GM19463 (cell line): ENCODE data around the gene PTX4.
A peak's percentile ranks its signal among the peaks of the same experiment; 100 is the strongest.
"Not testable (repeated sequence)": the region's sequence is repeated elsewhere in the genome, so short reads cannot be mapped to it uniquely, and the experiment has no call there.

Experiments
- ATAC-seq: cut with Tn5 transposase; IDR thresholded peaks from one replicate; pipeline ENCODE4 v1.9.1; 2021; ENCODE audit warnings: mild to moderate bottlenecking, moderate library complexity; ENCODE audit not compliant: unreplicated experiment

Gene PTX4

DNA sequence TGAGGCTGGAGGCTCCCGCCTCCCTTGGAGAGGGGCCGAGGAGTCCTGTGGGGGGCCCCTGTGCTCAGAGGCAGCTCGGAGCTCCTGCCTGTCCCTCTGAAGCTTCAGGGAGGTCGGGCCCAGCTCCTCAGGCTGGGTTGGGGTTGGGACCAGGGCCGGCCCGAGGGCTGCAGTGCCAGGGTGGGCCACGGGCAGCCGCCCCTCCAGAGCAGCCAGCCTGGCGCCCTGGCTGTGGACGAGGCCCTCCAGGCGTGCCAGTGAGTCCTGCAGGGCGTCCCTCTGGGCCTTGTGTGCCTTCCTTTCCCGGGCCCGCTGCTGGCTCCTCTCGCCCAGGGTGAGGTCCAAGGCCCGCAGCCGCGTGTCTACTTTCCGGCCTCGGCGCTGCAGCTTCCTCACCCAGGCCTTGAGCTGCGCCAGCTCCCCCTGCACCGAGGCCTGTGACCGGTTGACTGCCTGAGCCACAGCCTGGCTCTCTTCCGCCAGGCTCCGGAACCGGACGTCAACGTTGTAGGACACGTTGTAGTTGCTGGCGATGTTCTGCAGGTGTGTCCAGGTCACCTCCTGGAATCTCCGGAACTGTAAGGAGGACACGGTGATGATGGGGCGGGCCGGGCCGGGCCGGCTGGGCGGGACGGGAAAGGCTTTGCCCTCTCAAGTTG lies 1.2 kb downstream of the PTX4 start:
- no peak for ATAC-seq

DNA sequence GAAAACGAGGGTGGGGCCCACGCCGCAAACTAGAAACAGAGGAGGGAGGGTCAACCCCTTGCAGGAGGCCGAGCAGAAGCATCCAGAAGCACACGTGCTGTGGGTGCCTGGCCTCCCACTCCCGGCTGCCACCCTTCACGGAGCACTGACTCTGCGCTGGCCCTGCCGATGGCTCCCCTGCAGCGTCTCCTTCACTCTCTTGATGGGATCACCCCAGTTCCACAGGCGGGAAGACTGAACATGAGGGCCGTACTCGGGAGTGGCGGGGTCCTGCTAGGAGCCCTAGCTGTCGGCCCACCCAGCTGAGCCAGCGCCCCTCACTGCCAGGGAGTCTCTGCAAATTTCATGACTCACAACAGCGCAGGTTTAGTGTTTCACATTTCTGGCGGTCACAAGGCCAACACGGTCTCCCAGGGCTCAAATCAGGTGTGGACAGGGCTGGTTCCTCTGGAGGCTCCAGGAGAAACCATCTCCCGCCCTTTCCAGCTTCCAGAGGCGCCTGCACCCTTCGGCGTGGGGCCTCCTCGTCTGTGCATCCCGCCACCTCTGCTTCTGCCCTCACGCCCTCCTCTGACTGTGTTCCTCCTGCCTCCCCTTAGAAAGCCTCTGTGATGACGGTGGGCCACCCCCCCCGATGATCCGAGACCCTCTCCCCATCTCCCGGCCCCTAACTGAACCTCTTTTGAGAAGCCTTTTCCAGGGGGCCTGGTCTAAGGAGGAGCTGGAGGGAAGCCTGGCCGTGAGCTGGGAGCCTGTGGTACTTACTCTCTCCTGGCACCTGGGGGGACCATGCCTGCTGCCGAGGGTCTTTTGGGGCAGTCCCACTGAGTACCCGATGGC lies 2.0 kb downstream of the PTX4 start:
- no peak for ATAC-seq

DNA sequence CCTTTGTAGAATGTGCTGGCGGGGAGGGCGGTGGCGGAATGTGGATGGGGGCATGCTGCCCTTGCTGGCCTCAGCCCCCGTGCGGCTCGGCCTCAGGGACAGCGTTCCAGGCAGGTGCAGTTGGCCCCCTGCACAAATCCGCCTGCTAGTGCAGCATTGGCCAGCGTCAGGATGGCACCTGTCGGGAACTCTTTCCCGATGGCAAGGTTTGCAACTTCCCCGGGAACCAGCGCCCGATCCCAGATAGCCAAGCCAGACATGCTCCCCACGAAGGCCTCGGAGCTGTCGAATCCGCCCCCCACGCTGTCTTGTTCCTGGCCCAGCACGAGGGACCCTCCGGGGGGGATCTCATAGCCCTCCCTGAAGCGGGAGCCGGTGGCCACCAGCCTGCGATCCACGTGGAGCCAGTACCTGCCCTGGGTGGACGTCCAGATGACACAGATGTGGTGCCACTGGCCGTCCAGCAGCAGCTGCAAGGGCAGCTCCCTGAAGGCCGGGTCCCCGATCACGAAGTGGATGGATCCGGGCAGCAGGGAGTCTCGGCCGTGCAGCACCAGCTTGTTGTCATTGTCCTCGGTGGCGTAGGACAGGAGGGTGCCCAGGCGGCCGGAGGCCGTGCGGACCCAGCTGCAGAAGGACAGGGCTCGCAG lies 2.8 kb downstream of the PTX4 start:
- no peak for ATAC-seq

DNA sequence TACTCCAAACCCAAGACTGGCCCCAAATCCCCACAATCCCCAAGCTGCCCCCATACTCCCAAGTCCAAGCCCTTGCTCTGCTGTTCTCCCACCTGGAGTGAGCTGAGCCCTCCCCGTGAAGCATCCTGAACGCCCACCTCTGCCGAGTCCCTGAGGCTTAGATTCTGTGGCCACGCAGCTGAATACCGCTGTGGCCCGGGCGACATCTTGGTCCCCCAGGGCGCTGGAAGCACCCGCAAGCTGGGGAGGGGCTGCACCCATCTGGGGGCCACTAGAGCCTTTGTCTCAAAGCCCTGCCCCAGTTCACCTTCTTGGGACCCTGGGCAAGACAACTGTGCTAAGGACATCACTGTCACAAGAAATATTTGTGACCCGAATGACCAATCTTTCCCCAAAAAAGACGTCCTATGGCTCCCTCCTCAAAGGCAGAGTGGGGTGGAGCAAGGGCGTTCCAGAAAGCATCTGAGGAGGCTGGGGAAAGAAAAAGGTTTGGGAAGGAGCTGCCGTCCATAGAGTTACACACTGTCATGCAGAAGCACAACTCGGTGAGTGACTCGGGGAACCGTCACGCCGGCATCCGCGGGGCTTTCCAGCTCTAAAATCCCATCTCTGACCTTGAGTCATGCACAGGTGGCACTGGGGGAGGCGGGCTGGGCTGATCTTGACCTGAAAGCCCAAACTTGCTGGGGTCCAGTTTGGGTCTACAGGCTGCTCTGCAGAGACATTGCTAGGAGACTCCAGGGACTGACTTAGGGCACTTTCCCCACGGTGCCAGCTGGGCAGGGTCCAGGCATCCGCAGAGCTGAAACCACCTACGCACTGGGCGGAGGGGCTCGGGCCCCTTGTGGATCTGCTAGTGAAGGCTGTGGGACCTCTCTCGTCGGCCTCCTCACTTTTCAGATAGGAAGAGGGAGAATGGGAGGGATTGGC lies 6.6 kb downstream of the PTX4 start:
- ATAC-seq, result no peak

GRCh38 chr16:1478937-1479336 lies 9.8 kb downstream of the PTX4 start:
- ATAC-seq, result not testable (repeated sequence)

GRCh38 chr16:1477033-1477432 lies 11.7 kb downstream of the PTX4 start:
- no peak for ATAC-seq

- ATAC-seq, result no peak
These were observed 13.1 kb downstream of the PTX4 start for GRCh38 chr16:1475552-1476114.

- peak; percentile 87 for ATAC-seq
These were observed 13.8 kb downstream of the PTX4 start, which contains the start of gene CLCN7 for GRCh38 chr16:1474796-1475551. Gene CLCN7, minus strand, starts transcription at chr16:1475028. Its CDS starts 54 bp downstream, at chr16:1474974.

DNA sequence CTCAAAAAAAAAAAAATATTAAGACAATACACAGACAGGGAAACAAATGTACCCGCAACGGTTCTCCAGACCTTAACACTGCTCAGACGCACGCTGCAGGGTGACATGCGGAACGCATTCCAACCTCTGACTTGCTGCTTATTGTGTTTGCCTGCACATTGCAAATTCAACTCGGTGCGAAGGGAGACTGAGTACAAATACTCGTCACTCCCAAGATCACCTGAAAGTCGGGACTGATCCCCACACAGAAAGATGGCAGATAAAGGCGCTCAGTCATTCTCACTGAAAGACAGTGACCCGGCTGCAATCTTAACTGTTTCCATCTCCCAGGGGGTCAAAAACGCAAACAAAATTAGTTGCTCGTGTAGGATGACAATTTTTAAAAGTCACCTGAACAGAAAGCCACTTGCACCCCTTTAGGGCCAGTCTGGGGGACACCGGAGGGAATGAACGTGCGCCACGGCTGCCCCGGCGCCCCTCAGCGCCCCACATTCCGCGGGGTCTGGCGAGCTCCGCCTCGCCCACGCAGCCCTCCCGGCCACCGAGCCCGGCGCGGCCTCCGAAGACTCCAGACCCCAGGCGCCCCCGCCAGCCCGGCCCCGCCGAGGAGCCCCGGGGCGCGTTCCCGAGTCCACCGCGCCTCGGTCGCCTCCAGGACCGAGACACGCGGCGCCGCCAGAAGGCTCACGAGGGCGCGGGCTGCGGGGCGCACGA lies 14.5 kb downstream of the PTX4 start:
- ATAC-seq, result no peak

DNA sequence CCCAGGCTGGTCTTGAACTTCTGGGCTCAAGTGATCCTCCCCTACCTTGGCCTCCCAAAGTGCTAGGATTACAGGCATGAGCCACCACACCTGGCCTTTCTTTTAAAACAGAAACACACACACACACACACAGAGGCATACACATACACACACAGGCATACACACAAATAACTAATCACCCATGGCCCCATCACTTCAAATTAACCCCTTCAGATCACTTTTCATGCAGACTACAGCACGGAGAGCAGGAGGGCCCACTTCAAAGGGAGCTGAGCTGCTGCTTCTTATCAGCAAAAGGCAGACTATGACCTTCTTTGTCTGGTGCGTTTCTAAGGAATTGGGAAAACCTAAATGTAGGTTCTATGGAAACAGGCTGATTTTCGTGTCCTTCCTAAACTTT lies 15.8 kb downstream of the PTX4 start:
- no peak for ATAC-seq

- no peak for ATAC-seq
These were observed 17.1 kb downstream of the PTX4 start for GRCh38 chr16:1471569-1472194.

DNA sequence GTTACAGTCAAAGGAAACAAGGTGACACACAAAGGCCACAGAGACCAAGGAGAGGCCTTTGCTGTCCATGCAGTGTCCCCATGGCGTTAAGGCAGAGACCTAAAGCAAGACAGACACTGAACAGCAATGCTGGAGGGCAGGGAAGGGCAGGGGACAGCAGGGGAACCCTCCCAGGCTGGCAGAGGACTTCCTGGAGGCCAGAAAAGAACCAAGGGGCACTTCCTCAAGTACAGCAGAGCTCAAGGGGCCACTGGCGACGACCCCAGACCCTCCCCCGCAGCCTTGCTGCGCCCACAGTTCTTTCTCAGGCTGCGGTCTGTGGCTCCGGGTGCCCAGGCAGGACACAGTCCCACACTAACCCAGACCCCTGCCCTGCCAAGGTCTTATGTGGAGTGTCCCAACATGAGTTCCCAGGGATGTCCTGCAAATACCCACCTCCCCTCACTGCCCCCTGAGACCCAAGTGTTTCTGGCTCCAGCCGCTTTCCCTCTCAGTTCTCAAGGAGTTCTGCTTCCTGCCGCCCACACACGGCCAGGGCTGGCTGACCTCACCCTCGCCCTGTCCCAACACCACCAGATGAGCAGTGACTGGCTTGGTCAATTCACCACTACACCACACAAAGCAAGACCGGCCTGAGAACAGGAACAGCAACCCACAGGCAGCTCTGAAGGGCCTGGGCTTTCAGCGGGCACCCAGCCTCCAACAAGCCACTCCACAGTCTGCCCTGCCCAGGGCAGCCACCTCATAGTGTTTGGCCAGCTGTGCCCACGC lies 18.1 kb downstream of the PTX4 start:
- no peak for ATAC-seq

DNA sequence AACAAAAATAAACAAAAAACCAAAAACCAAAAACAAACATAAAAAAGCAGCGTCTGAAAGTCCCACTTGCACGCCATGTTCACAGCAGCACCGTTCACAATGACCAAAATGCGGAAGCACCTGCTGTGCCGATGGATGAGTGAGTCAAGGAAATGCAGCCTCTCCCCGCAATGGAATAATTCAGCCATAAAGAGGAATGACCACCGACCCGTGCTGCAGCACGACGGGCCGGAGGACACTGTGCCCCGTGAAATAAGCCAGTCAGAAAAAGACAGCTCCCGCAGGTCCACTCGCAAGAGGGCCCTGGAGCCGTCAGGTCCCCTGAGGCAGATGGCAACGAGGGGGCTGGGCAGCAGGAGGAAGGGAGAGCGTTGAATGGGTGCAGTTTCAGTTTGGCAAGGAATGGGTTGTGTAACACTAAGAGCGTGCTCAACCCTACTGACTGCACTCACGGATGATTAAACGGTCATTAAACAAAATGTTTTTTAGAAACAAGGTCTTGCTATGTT lies 19.0 kb downstream of the PTX4 start:
- no peak for ATAC-seq

DNA sequence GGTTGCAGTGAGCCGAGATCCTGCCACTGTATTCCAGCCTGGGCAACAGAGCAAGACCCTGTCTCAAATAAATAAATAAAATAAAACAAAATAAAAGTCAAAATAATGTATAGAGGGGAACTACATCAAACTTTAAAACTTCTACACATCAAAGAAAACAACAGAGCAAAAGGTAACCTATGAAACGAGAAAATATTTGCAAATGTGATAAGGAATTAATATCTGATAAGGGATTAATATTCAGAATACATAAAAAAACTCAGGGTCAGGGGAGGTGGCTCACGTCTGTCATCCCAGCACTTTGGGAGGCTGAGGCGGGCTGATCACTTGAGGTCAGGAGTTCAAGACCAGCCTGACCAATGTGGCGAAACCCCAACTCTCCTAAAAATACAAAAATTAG lies 19.6 kb downstream of the PTX4 start:
- ATAC-seq, result not testable (repeated sequence)

- no peak for ATAC-seq
These were observed 20.3 kb downstream of the PTX4 start for GRCh38 chr16:1468426-1468810.

GRCh38 chr16:1466968-1467521 lies 21.7 kb downstream of the PTX4 start:
- ATAC-seq, result no peak

GRCh38 chr16:1466054-1466453 lies 22.7 kb downstream of the PTX4 start:
- ATAC-seq, result no peak
